ENCODE measurements around the gene PJVK. TPM values are rescaled to one million over a fixed set of nuclear protein-coding genes. Genes with fewer than 3 reads are reported as not detected.

PJVK gene, protein sequence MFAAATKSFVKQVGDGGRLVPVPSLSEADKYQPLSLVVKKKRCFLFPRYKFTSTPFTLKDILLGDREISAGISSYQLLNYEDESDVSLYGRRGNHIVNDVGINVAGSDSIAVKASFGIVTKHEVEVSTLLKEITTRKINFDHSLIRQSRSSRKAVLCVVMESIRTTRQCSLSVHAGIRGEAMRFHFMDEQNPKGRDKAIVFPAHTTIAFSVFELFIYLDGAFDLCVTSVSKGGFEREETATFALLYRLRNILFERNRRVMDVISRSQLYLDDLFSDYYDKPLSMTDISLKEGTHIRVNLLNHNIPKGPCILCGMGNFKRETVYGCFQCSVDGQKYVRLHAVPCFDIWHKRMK
- 0.65 and 6.5 TPM in 2 replicates for total RNA-seq

DNA sequence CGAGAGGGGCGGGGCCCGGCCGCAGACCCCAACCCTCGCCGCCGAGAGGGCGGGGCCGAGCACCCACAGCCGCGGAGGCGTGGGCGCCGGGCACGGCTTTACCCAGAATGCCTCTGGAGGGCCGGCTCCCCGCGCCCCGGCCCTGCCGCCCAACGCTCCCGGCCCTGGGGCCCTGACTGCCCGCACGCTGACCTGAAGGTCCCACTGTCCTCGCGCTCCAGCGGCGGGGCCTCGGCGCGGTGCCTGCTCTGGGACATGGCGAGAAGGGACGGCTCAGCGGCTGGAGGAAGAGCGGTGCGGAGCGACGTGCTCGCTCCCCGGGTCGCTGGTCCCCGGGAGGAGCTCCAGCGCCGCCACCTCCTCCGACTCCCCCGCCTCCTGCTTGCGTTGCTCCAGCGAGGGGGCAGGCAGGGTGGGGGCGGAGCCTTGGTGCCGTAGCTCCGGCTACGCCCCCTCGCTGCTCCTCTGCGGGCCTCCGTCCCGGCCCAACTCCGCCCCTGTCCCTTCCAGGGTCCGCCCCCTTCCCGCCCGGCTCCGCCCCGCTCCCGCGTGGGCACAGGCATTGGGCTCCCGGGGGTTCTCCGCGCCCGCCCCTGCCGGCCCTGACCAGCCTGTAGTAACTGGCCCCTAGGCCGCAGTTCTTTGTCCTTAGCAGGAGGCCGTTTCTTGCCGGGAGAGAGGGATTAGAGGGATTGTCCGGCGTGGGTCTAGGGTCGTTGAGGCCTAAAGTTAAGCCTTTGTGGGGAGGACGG lies at the start of gene PJVK, which contains the start of gene PRKRA:
Gene PJVK (plus strand): TSS at position 605 of the 752 bp plus-strand sequence. CDS start 2,032 bp downstream, outside the sequence.
Gene PRKRA (minus strand): TSS at position 402 of the 752 bp plus-strand sequence. CDS start 145 bp downstream, at position 257.

DNA sequence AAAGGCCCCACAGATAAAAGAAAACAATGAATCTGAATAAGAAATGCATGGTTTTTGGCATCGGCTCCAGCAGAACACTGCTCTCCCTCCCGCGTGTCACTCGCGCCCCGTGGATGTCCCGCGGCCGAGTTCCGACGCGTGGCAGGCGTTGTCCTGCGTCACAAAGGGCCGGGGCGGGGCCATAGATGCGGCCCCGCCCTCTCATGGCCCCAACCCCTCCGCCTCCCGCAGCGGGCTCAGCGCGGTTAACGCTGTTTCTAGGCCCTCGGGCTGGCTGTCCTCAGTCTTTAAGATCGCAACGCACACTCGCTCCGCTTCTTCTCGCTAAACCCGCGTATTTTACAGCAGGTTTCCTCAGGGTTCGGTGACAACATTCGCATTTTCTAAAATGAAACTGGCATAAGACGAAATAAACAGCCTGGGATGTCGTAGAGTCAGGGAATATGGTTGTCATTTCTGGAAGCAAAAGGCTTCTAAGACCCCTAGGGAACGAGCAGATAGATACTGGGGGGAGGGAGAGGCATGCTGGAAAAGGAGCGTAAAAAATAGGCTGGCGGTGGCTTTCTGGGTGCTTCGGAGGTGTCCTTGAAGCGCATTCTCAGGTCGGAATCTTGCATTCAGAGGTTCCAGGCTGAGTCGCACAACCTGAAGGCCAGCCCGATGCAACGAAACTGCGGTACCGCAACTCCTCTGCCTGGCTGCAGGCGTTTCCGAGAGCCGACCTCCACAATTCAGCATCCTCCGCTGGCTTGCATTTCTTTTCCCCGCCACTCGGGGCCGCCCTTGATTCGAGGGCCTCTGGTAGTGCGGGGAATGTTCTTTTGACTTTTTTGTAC lies 27.5 kb downstream of the PJVK start, which contains the start of gene FKBP7:
Gene FKBP7 (minus strand): TSS at position 162 of the 836 bp plus-strand sequence. CDS start 101 bp downstream, at position 61.

DNA sequence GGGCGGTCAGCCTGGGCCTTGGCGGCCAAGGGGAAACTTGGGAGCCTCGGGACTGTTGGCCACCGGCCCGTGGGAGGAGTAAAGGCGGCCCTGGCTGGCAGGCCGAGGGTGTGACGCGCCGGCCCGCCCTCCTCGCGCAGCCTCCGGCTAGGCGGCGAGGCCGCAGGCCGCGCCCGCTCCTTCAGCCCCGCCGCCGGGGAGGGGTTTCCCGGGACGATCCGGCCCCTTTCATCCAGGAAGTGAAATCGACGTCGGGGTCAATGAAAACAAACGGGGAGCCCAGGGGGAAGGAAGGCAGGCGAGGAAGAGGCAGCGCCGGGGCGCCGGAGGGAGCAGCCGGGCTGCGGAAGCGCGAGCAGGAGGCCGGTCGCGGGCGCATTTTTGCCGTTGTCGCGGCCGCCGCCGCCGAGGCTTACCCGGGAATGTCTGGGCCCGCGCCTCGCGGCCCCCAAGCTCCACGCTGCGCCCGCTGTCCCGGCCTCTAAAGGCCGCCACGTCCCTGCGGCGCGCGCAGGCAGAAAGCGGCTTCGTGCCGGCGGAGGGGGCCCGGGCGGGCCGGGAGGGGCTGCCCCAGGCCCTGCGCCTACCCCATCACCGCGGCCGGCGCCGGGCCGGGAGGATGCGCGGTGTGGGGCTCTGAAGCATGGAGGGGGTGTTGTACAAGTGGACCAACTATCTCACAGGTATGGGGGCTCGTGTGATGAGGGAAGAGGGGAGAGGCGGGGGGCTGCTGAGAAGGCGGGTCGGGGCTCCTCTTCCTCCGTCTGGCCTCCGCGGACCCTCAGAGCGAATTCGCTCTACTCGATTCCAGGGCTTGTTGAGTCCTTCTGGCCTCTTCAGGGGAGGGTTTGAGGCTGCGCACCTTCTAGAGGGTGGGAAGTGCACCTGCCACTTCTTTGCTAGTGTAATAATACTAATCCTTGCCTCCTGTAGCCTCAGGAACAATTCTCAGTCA lies 29.3 kb downstream of the PJVK start, which contains the start of gene PLEKHA3:
Gene PLEKHA3 (plus strand): TSS at position 231 of the 955 bp plus-strand sequence. CDS start 413 bp downstream, at position 644.

Other genes starting within 250 kb of the PJVK start
- gene PRKRA, start 203 bp upstream of the PJVK start, total RNA-seq: 40.2 and 46.9 TPM in 2 replicates
- 29.5 and 37.4 TPM in 2 replicates for gene FKBP7, start 27.2 kb downstream of the PJVK start, total RNA-seq
- 4.5 and 8.8 TPM in 2 replicates for gene PLEKHA3, start 29.1 kb downstream of the PJVK start, total RNA-seq

Data from cardiac atrium fibroblast (primary cell).